ENCODE results near the gene ZNF557.

DNA sequence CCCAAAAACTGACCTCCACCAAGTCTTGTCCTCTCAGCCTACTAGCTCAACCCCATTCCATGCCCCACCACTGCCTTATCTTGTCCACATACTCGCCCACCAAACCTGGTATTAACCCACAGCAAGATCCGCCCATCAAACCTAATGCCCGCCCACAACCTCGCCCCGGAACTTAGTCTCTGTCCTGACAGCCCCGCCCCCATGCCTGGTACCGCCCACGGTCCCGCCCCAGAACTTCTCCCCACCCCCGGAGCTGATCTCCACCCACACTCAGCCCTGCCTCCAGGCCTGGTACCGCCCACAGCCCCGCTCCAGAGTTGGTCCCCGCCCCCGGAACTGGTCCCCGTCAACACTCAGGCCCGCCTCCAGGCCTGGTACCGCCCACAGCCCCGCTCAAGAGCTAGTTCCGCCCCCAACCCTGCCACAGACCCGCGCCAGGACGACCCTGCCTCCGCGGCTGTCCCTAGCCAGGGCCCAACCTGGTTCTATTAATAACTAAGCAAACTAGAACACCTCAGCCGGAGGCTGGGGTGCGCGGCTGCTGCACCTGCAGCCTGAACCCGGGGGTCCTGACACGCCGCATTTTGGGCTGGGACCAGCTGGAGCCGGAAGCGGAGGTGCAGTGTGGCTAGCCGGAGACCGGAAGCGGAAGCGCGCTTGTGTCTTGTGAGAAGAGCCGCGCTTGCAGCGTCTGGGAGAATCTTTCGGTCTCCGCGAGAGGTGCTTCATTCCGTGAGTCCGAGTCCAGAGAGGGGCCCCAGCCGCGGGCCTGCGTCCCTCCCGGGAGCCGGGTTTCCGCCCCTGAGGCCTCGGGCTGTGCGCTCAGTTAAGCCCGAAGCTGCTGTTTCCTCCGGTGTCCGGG is at the start of gene ZNF557:
- TF ChIP-seq POLR2A (IDR thresholded peaks at IDR 0.05), result peak; percentile 71
- no peak for TF ChIP-seq EP300 (IDR thresholded peaks at IDR 0.05; ENCODE audit: low read depth)
